ENCODE data around the gene CSNK1E.

Gene CSNK1E

GRCh38 chr22:38292694-38293093, 24.5 kb downstream of the CSNK1E start:
- no peak for TF ChIP-seq CTCF (IDR thresholded peaks at IDR 0.05; ENCODE audit: low read depth, low read length, missing control alignments)
- peaks cover 79% of the 10 kb centered on the region for H3K36me3 ChIP-seq (replicated peaks)
- H3K27ac ChIP-seq = peak overlapping the region; percentile 52
- H3K4me3 ChIP-seq (ENCODE audit: low read depth, low read length) = no peak overlapping the region
- in situ Hi-C loops (cut with HindIII; ENCODE audit: low pct_ligation_motif_present, low sequenced_read_pairs) = no loop called here
- peak; percentile 36 for DNase-seq
- H3K27me3 ChIP-seq (replicated peaks) = no peaks in the 10 kb centered on the region

GRCh38 chr22:38291201-38291777, 25.9 kb downstream of the CSNK1E start:
- TF ChIP-seq CTCF (IDR thresholded peaks at IDR 0.05; ENCODE audit: low read depth, low read length, missing control alignments) = peak; percentile 23
- DNase-seq = no peak
- Histone ChIP-seq H3K27me3 (replicated peaks) (no peaks in the 10 kb centered on the region), H3K4me3 (ENCODE audit: low read depth, low read length) (no peak overlapping the region), H3K27ac (no peak overlapping the region), H3K36me3 (replicated peaks) (peaks cover 65% of the 10 kb centered on the region)
- in situ Hi-C loops (cut with HindIII; ENCODE audit: low pct_ligation_motif_present, low sequenced_read_pairs) = no loop called here

- in situ Hi-C loops (cut with HindIII; ENCODE audit: low pct_ligation_motif_present, low sequenced_read_pairs) = no loop called here
- DNase-seq = no peak
- Histone ChIP-seq H3K27ac (no peak overlapping the region), H3K27me3 (replicated peaks) (no peaks in the 10 kb centered on the region), H3K36me3 (replicated peaks) (peaks cover 56% of the 10 kb centered on the region), H3K4me3 (ENCODE audit: low read depth, low read length) (no peak overlapping the region)
- TF ChIP-seq CTCF (IDR thresholded peaks at IDR 0.05; ENCODE audit: low read depth, low read length, missing control alignments) = no peak
These were observed 26.9 kb downstream of the CSNK1E start for GRCh38 chr22:38290347-38290746.

- no peak overlapping the region for H3K27ac ChIP-seq
These were observed 27.6 kb downstream of the CSNK1E start for GRCh38 chr22:38289583-38290082.

GRCh38 chr22:38286915-38287669, 30.1 kb downstream of the CSNK1E start:
- DNase-seq = no peak
- H3K27ac ChIP-seq = no peak overlapping the region
- H3K36me3 ChIP-seq (replicated peaks) = peaks cover 27% of the 10 kb centered on the region

More at GRCh38 chr22:38289583-38290082, 27.6 kb downstream of the CSNK1E start:
- in situ Hi-C loops (cut with HindIII; ENCODE audit: low pct_ligation_motif_present, low sequenced_read_pairs) = no loop called here
- DNase-seq = no peak
- H3K27me3 ChIP-seq (replicated peaks) = no peaks in the 10 kb centered on the region
- TF ChIP-seq CTCF (IDR thresholded peaks at IDR 0.05; ENCODE audit: low read depth, low read length, missing control alignments) = no peak
- peaks cover 49% of the 10 kb centered on the region for H3K36me3 ChIP-seq (replicated peaks)
- no peak overlapping the region for H3K4me3 ChIP-seq (ENCODE audit: low read depth, low read length)

More at GRCh38 chr22:38286915-38287669, 30.1 kb downstream of the CSNK1E start:
- Histone ChIP-seq H3K27me3 (replicated peaks) (no peaks in the 10 kb centered on the region), H3K4me3 (ENCODE audit: low read depth, low read length) (no peak overlapping the region)
- TF ChIP-seq CTCF (IDR thresholded peaks at IDR 0.05; ENCODE audit: low read depth, low read length, missing control alignments) = no peak
- in situ Hi-C loops (cut with HindIII; ENCODE audit: low pct_ligation_motif_present, low sequenced_read_pairs) = no loop called here

Measured in brain microvascular endothelial cell (primary cell).